HepG2 (cell line): ENCODE measurements around the gene SERHL2. TPM values are rescaled to one million over a fixed set of nuclear protein-coding genes. Genes with fewer than 3 reads are reported as not detected.

Experiments
- AKNA ChIP-seq: sonication (generic); formaldehyde crosslinking; IDR thresholded peaks from 2 replicates; pipeline ENCODE4 v1.4.0; 2020; ENCODE audit warnings: missing genetic modification reagents, borderline replicate concordance
- CHD4 ChIP-seq: fragments of 200-600 bp; sonication (generic); IDR thresholded peaks from 2 replicates; pipeline ENCODE4 v1.7.0; 2017; ENCODE audit warnings: mild to moderate bottlenecking, low read length, borderline replicate concordance
- HDAC2 ChIP-seq: sonication (generic); formaldehyde crosslinking; IDR thresholded peaks from 2 replicates; pipeline ENCODE4 v1.4.0; 2020; ENCODE audit warnings: missing genetic modification reagents
- KDM6A ChIP-seq: IDR thresholded peaks from 2 replicates; pipeline ENCODE4 v1.6.1; 2016; ENCODE audit warnings: low read depth
- MAFF ChIP-seq: IDR thresholded peaks from 2 replicates; pipeline ENCODE4 v1.6.1; 2011; ENCODE audit warnings: low read depth, low read length, improper control_type of control experiment
- NCOA1 ChIP-seq: sonication (generic); formaldehyde crosslinking; IDR thresholded peaks from 2 replicates; pipeline ENCODE4 v1.9.0; 2021; ENCODE audit warnings: missing genetic modification reagents
- NPAS2 ChIP-seq: sonication (generic); formaldehyde crosslinking; IDR thresholded peaks from 2 replicates; pipeline ENCODE4 v1.8.0; 2022; ENCODE audit warnings: mild to moderate bottlenecking, missing genetic modification reagents, borderline replicate concordance
- NR3C1 ChIP-seq: sonication (generic); formaldehyde crosslinking; IDR thresholded peaks from 2 replicates; pipeline ENCODE4 v1.4.0; 2020; ENCODE audit warnings: missing genetic modification reagents
- PHF20 ChIP-seq: sonication (generic); formaldehyde crosslinking; IDR thresholded peaks from 2 replicates; pipeline ENCODE4 v1.5.0; 2020; ENCODE audit warnings: mild to moderate bottlenecking, missing genetic modification reagents
- POGZ ChIP-seq: sonication (generic); formaldehyde crosslinking; IDR thresholded peaks from 2 replicates; pipeline ENCODE4 v1.4.0; 2020; ENCODE audit warnings: mild to moderate bottlenecking, missing genetic modification reagents
- PRDM4 ChIP-seq: sonication (generic); formaldehyde crosslinking; IDR thresholded peaks from 2 replicates; pipeline ENCODE4 v1.9.0; 2021; ENCODE audit warnings: missing genetic modification reagents, borderline replicate concordance
- RBM39 ChIP-seq: fragments of 200-400 bp; formaldehyde crosslinking; IDR thresholded peaks from one replicate; pipeline ENCODE4 v1.6.1; 2018; ENCODE audit warnings: antibody characterized with exemption, mild to moderate bottlenecking, low read depth, low read length; ENCODE audit not compliant: poor library complexity, severe bottlenecking
- SMAD1 ChIP-seq: sonication (generic); formaldehyde crosslinking; IDR thresholded peaks from 2 replicates; pipeline ENCODE4 v1.4.0; 2020; ENCODE audit warnings: missing genetic modification reagents, low read depth, mild to moderate bottlenecking, borderline replicate concordance
- SMC3 ChIP-seq: IDR thresholded peaks from 2 replicates; pipeline ENCODE4 v1.6.1; 2011; ENCODE audit warnings: low read length, improper control_type of control experiment
- SOX5 ChIP-seq: IDR thresholded peaks from 2 replicates; pipeline ENCODE4 v1.6.1; 2016; ENCODE audit warnings: borderline replicate concordance
- TCF12 ChIP-seq, 2 experiments: fragments of 450-650 bp in 1 of 2; sonication (generic) in 1 of 2; formaldehyde crosslinking in 1 of 2; IDR thresholded peaks; 2 replicates each; pipeline versions ENCODE4 v1.6.1 to v1.8.0; 2017 to 2022; ENCODE audit warnings: antibody characterized with exemption in 1 of 2, mild to moderate bottlenecking in 1 of 2, missing genetic modification reagents in 1 of 2, moderate library complexity in 1 of 2
- ZBTB26 ChIP-seq: IDR thresholded peaks from 2 replicates; pipeline ENCODE4 v1.6.1; 2016; ENCODE audit warnings: missing compliant biosample characterization, missing genetic modification reagents, borderline replicate concordance
- ZFP62 ChIP-seq: sonication (generic); formaldehyde crosslinking; IDR thresholded peaks from 2 replicates; pipeline ENCODE4 v1.4.0; 2020; ENCODE audit warnings: missing genetic modification reagents
- ZFX ChIP-seq: sonication (generic); formaldehyde crosslinking; IDR thresholded peaks from 2 replicates; pipeline ENCODE4 v1.4.0; 2020; ENCODE audit warnings: mild to moderate bottlenecking, low read depth, missing genetic modification reagents, moderate library complexity
- ZMYM3 ChIP-seq: sonication (generic); formaldehyde crosslinking; IDR thresholded peaks from 2 replicates; pipeline ENCODE4 v1.5.1; 2020; ENCODE audit warnings: mild to moderate bottlenecking, missing genetic modification reagents
- ZNF589 ChIP-seq: sonication (generic); formaldehyde crosslinking; conservative IDR thresholded peaks from 2 replicates; pipeline ENCODE4 v1.8.0; 2022; ENCODE audit warnings: mild to moderate bottlenecking, moderate library complexity, missing genetic modification reagents
- ZNF639 ChIP-seq: conservative IDR thresholded peaks from 2 replicates; pipeline ENCODE4 v1.6.1; 2018; ENCODE audit warnings: missing genetic modification reagents
- polyA plus RNA-seq, 8 experiments: library from polyadenylated mRNA; depleted of rRNA in 3 of 8; stranded (reverse) in 7 of 8; unstranded in 1 of 8; fragments of >200 nt; fragmentation: Illumina TruSeq in 4 of 8; extraction: Trizol in 4 of 8; gene quantifications; 2 replicates each; pipeline versions ENCODE4 v1.2.1 to v1.2.3, GENCODE V29; 2011 to 2016; ENCODE audit warnings: low read depth in 4 of 8, missing spikeins in 1 of 8, mixed read lengths in 1 of 8; ENCODE audit not compliant: insufficient read depth in 1 of 8
- total RNA-seq, 5 experiments: library from RNA; depleted of rRNA; stranded (reverse); fragments of >200 nt; fragmentation: Illumina TruSeq; extraction: Trizol; gene quantifications; 2 replicates each; pipeline ENCODE4 v1.2.3, GENCODE V29; 2016; ENCODE audit warnings: low read depth in 1 of 5

SERHL2 gene
- total and polyA plus RNA-seq, 2 of the 13 experiments (the other 11 are each of a cell fraction or from before 2014, with no cell fraction given): 1.0 to 1.8 TPM

GRCh38 chr22:42620084-42620483, 66.3 kb downstream of the SERHL2 start (continued):
- TF ChIP-seq ZFP62 (CRISPR knock-in tag) (no peak), PHF20 (CRISPR knock-in tag) (no peak), NR3C1 (CRISPR knock-in tag) (no peak), PRDM4 (CRISPR knock-in tag) (no peak), ZBTB26 (CRISPR knock-in tag) (no peak), POGZ (CRISPR knock-in tag) (no peak), NCOA1 (CRISPR knock-in tag) (no peak), MAFF (no peak), ZFX (CRISPR knock-in tag) (0 out of 2 replicates have a peak, but pooled peaks have one; percentile 1), ZNF639 (CRISPR knock-in tag) (no peak), RBM39 (no peak), HDAC2 (no peak), SMAD1 (CRISPR knock-in tag) (no peak), SMC3 (no peak), AKNA (CRISPR knock-in tag) (no peak), CHD4 (peak; percentile 77; the same call in 1 of the 2 replicates), ZMYM3 (CRISPR knock-in tag) (peak; percentile 67), KDM6A (CRISPR knock-in tag) (no peak), SOX5 (no peak), NPAS2 (CRISPR knock-in tag) (no peak), ZNF589 (CRISPR knock-in tag) (no peak), TCF12 (IDR thresholded peaks at IDR 0.05) (no peak), TCF12 (CRISPR knock-in tag; IDR thresholded peaks at IDR 0.05) (no peak)
